Measurements from ENCODE around the gene SPEM3.

- TF ChIP-seq CTCF (IDR thresholded peaks at IDR 0.05) (no peak), ZFX (IDR thresholded peaks at IDR 0.05; ENCODE audit: borderline replicate concordance) (no peak)
These were observed 19.8 kb upstream of the SPEM3 start for GRCh38 chr17:7408863-7409262.

Data from 22Rv1 (cell line).